ENCODE data around the gene PNLIP. TPM values are rescaled to one million over a fixed set of nuclear protein-coding genes. Genes with fewer than 3 reads are reported as not detected.

Gene PNLIP
- polyA plus RNA-seq, 2 donors: 0.14 to 0.37 TPM

- 68 to 72% methylated on average over 2 of the region's 2 CpGs for WGBS, 2 donors
- Histone ChIP-seq H3K36me3 (ENCODE audit: control insufficient read depth in 2 of 2, insufficient read depth in 2 of 2, low read length in 1 of 2) (no peaks in the 10 kb centered on the region), H3K4me3 (ENCODE audit: low read depth in 1 of 2, low read length in 2 of 2) (no peak overlapping the region), H3K9me3 (ENCODE audit: control insufficient read depth in 2 of 2, insufficient read depth in 1 of 2, low read depth in 1 of 2, low read length in 1 of 2) (no peaks in the 10 kb centered on the region), H3K27me3 (ENCODE audit: control insufficient read depth in 1 of 2, insufficient read depth in 2 of 2, low read length in 2 of 2) (no peaks in the 10 kb centered on the region), H3K4me1 (ENCODE audit: control insufficient read depth in 2 of 2, insufficient read depth in 2 of 2, low read length in 1 of 2) (no peaks in the 10 kb centered on the region), H3K27ac (ENCODE audit: low read depth in 2 of 2, low read length in 1 of 2) (no peak overlapping the region)
These were observed 50.3 kb downstream of the PNLIP start for GRCh38 chr10:116596062-116596461.

GRCh38 chr10:116597543-116597942 lies 51.8 kb downstream of the PNLIP start:
- no peaks in the 10 kb centered on the region for H3K9me3 ChIP-seq (ENCODE audit: control insufficient read depth in 2 of 2, insufficient read depth in 1 of 2, low read depth in 1 of 2, low read length in 1 of 2)
- no peaks in the 10 kb centered on the region for H3K36me3 ChIP-seq (ENCODE audit: control insufficient read depth in 2 of 2, insufficient read depth in 2 of 2, low read length in 1 of 2)
- no peak overlapping the region for H3K27ac ChIP-seq (ENCODE audit: low read depth in 2 of 2, low read length in 1 of 2)
- no peaks in the 10 kb centered on the region for H3K4me1 ChIP-seq (ENCODE audit: control insufficient read depth in 2 of 2, insufficient read depth in 2 of 2, low read length in 1 of 2)
- no peak overlapping the region for H3K4me3 ChIP-seq (ENCODE audit: low read depth in 1 of 2, low read length in 2 of 2)
- 82 to 84% methylated on average over 5 of the region's 5 CpGs for WGBS, 2 donors
- H3K27me3 ChIP-seq (ENCODE audit: control insufficient read depth in 1 of 2, insufficient read depth in 2 of 2, low read length in 2 of 2): no peaks in the 10 kb centered on the region

GRCh38 chr10:116598329-116598728 lies 52.6 kb downstream of the PNLIP start:
- H3K27me3 ChIP-seq (ENCODE audit: control insufficient read depth in 1 of 2, insufficient read depth in 2 of 2, low read length in 2 of 2): no peaks in the 10 kb centered on the region
- no peaks in the 10 kb centered on the region for H3K9me3 ChIP-seq (ENCODE audit: control insufficient read depth in 2 of 2, insufficient read depth in 1 of 2, low read depth in 1 of 2, low read length in 1 of 2)
- H3K27ac ChIP-seq (ENCODE audit: low read depth in 2 of 2, low read length in 1 of 2): no peak overlapping the region
- no peak overlapping the region for H3K4me3 ChIP-seq (ENCODE audit: low read depth in 1 of 2, low read length in 2 of 2)
- no peaks in the 10 kb centered on the region for H3K36me3 ChIP-seq (ENCODE audit: control insufficient read depth in 2 of 2, insufficient read depth in 2 of 2, low read length in 1 of 2)
- H3K4me1 ChIP-seq (ENCODE audit: control insufficient read depth in 2 of 2, insufficient read depth in 2 of 2, low read length in 1 of 2): no peaks in the 10 kb centered on the region

GRCh38 chr10:116599991-116600390 lies 54.3 kb downstream of the PNLIP start:
- H3K4me3 ChIP-seq (ENCODE audit: low read depth in 1 of 2, low read length in 2 of 2): no peak overlapping the region
- H3K27ac ChIP-seq (ENCODE audit: low read depth in 2 of 2, low read length in 1 of 2): no peak overlapping the region
- 50 to 51% methylated on average over 5 of the region's 5 CpGs for WGBS, 2 donors
- no peaks in the 10 kb centered on the region for H3K9me3 ChIP-seq (ENCODE audit: control insufficient read depth in 2 of 2, insufficient read depth in 1 of 2, low read depth in 1 of 2, low read length in 1 of 2)
- no peaks in the 10 kb centered on the region for H3K36me3 ChIP-seq (ENCODE audit: control insufficient read depth in 2 of 2, insufficient read depth in 2 of 2, low read length in 1 of 2)
- no peaks in the 10 kb centered on the region for H3K4me1 ChIP-seq (ENCODE audit: control insufficient read depth in 2 of 2, insufficient read depth in 2 of 2, low read length in 1 of 2)
- H3K27me3 ChIP-seq (ENCODE audit: control insufficient read depth in 1 of 2, insufficient read depth in 2 of 2, low read length in 2 of 2): no peaks in the 10 kb centered on the region

- Histone ChIP-seq H3K9me3 (ENCODE audit: control insufficient read depth in 2 of 2, insufficient read depth in 1 of 2, low read depth in 1 of 2, low read length in 1 of 2) (no peaks in the 10 kb centered on the region), H3K36me3 (ENCODE audit: control insufficient read depth in 2 of 2, insufficient read depth in 2 of 2, low read length in 1 of 2) (no peaks in the 10 kb centered on the region), H3K4me1 (ENCODE audit: control insufficient read depth in 2 of 2, insufficient read depth in 2 of 2, low read length in 1 of 2) (no peaks in the 10 kb centered on the region), H3K27me3 (ENCODE audit: control insufficient read depth in 1 of 2, insufficient read depth in 2 of 2, low read length in 2 of 2) (no peaks in the 10 kb centered on the region), H3K27ac (ENCODE audit: low read depth in 2 of 2, low read length in 1 of 2) (no peak overlapping the region), H3K4me3 (ENCODE audit: low read depth in 1 of 2, low read length in 2 of 2) (no peak overlapping the region)
- WGBS, 2 donors: 72 to 82% methylated on average over 10 of the region's 10 CpGs
These were observed 57.1 kb downstream of the PNLIP start for GRCh38 chr10:116602648-116603400.

- Histone ChIP-seq H3K27me3 (ENCODE audit: control insufficient read depth in 1 of 2, insufficient read depth in 2 of 2, low read length in 2 of 2) (no peaks in the 10 kb centered on the region), H3K4me1 (ENCODE audit: control insufficient read depth in 2 of 2, insufficient read depth in 2 of 2, low read length in 1 of 2) (no peaks in the 10 kb centered on the region), H3K4me3 (ENCODE audit: low read depth in 1 of 2, low read length in 2 of 2) (no peak overlapping the region), H3K36me3 (ENCODE audit: control insufficient read depth in 2 of 2, insufficient read depth in 2 of 2, low read length in 1 of 2) (no peaks in the 10 kb centered on the region), H3K9me3 (ENCODE audit: control insufficient read depth in 2 of 2, insufficient read depth in 1 of 2, low read depth in 1 of 2, low read length in 1 of 2) (peaks cover 0 to 3% of the 10 kb centered on the region in 2 donors), H3K27ac (ENCODE audit: low read depth in 2 of 2, low read length in 1 of 2) (no peak overlapping the region)
- 59 to 69% methylated on average over 8 of the region's 8 CpGs for WGBS, 2 donors
These were observed 60.3 kb downstream of the PNLIP start for GRCh38 chr10:116606061-116606483.

- Histone ChIP-seq H3K36me3 (ENCODE audit: control insufficient read depth in 2 of 2, insufficient read depth in 2 of 2, low read length in 1 of 2) (no peaks in the 10 kb centered on the region), H3K9me3 (ENCODE audit: control insufficient read depth in 2 of 2, insufficient read depth in 1 of 2, low read depth in 1 of 2, low read length in 1 of 2) (peaks cover 0 to 3% of the 10 kb centered on the region in 2 donors), H3K27ac (ENCODE audit: low read depth in 2 of 2, low read length in 1 of 2) (no peak overlapping the region), H3K4me3 (ENCODE audit: low read depth in 1 of 2, low read length in 2 of 2) (no peak overlapping the region), H3K4me1 (ENCODE audit: control insufficient read depth in 2 of 2, insufficient read depth in 2 of 2, low read length in 1 of 2) (no peaks in the 10 kb centered on the region), H3K27me3 (ENCODE audit: control insufficient read depth in 1 of 2, insufficient read depth in 2 of 2, low read length in 2 of 2) (no peaks in the 10 kb centered on the region)
- 67 to 83% methylated on average over 6 of the region's 6 CpGs for WGBS, 2 donors
These were observed 61.6 kb downstream of the PNLIP start for GRCh38 chr10:116607336-116607735.

- Histone ChIP-seq H3K27me3 (ENCODE audit: control insufficient read depth in 1 of 2, insufficient read depth in 2 of 2, low read length in 2 of 2) (no peaks in the 10 kb centered on the region), H3K4me1 (ENCODE audit: control insufficient read depth in 2 of 2, insufficient read depth in 2 of 2, low read length in 1 of 2) (no peaks in the 10 kb centered on the region), H3K4me3 (ENCODE audit: low read depth in 1 of 2, low read length in 2 of 2) (peak overlapping the region in 1 of 2 donors; percentile 31), H3K36me3 (ENCODE audit: control insufficient read depth in 2 of 2, insufficient read depth in 2 of 2, low read length in 1 of 2) (no peaks in the 10 kb centered on the region), H3K9me3 (ENCODE audit: control insufficient read depth in 2 of 2, insufficient read depth in 1 of 2, low read depth in 1 of 2, low read length in 1 of 2) (peaks cover 0 to 3% of the 10 kb centered on the region in 2 donors), H3K27ac (ENCODE audit: low read depth in 2 of 2, low read length in 1 of 2) (no peak overlapping the region)
- 28 to 37% methylated on average over 41 of the region's 41 CpGs for WGBS, 2 donors
These were observed 63.2 kb downstream of the PNLIP start for GRCh38 chr10:116608686-116609594.

- Histone ChIP-seq H3K9me3 (ENCODE audit: control insufficient read depth in 2 of 2, insufficient read depth in 1 of 2, low read depth in 1 of 2, low read length in 1 of 2) (peaks cover 0 to 3% of the 10 kb centered on the region in 2 donors), H3K36me3 (ENCODE audit: control insufficient read depth in 2 of 2, insufficient read depth in 2 of 2, low read length in 1 of 2) (no peaks in the 10 kb centered on the region), H3K4me1 (ENCODE audit: control insufficient read depth in 2 of 2, insufficient read depth in 2 of 2, low read length in 1 of 2) (no peaks in the 10 kb centered on the region), H3K27me3 (ENCODE audit: control insufficient read depth in 1 of 2, insufficient read depth in 2 of 2, low read length in 2 of 2) (no peaks in the 10 kb centered on the region), H3K4me3 (ENCODE audit: low read depth in 1 of 2, low read length in 2 of 2) (no peak overlapping the region), H3K27ac (ENCODE audit: low read depth in 2 of 2, low read length in 1 of 2) (no peak overlapping the region)
- 88 to 94% methylated on average over 13 of the region's 13 CpGs for WGBS, 2 donors
These were observed 64.9 kb downstream of the PNLIP start for GRCh38 chr10:116610443-116611152.

All from esophagus (tissue), 2 donors.